ENCODE measurements around the gene SH3RF3. TPM values are rescaled to one million over a fixed set of nuclear protein-coding genes. Genes with fewer than 3 reads are reported as not detected.

The SH3RF3 gene
- total and polyA plus RNA-seq, 4 donors = 2.9 to 9.7 (median 8.6) TPM

GRCh38 chr2:109312902-109313301 lies 183.9 kb downstream of the SH3RF3 start:
- no peak for TF ChIP-seq CTCF (IDR thresholded peaks at IDR 0.05; ENCODE audit: control extremely low read depth, extremely low read depth)
- ATAC-seq (ENCODE audit: insufficient read depth, low FRiP score) = no peak
- WGBS, 2 donors = 88 to 95% methylated on average over 5 of the region's 5 CpGs
- no peak overlapping the region for H3K4me3 ChIP-seq
- no peak overlapping the region for H3K9ac ChIP-seq (ENCODE audit: insufficient read depth in 1 of 2, low read length in 2 of 2)
- H3K27ac ChIP-seq (ENCODE audit: low read depth in 1 of 2, low read length in 1 of 2) = no peak overlapping the region
- DNase-seq = no peak
- H3K9me3 ChIP-seq (ENCODE audit: control insufficient read depth in 4 of 4, insufficient read depth in 3 of 4, low read length in 3 of 4) = peaks cover 0 to 1% (median 0%) of the 10 kb centered on the region in 4 donors
- H3K36me3 ChIP-seq (ENCODE audit: control insufficient read depth in 4 of 4, insufficient read depth in 4 of 4, low read length in 4 of 4) = no peaks in the 10 kb centered on the region
- H3K4me1 ChIP-seq (ENCODE audit: control insufficient read depth in 5 of 5, insufficient read depth in 5 of 5, low read length in 5 of 5) = peaks cover 0 to 13% (median 9%) of the 10 kb centered on the region in 5 donors
- no peaks in the 10 kb centered on the region for H3K27me3 ChIP-seq (ENCODE audit: control insufficient read depth in 3 of 3, insufficient read depth in 3 of 3, low read length in 2 of 3)

- Histone ChIP-seq H3K27me3 (ENCODE audit: control insufficient read depth in 3 of 3, insufficient read depth in 3 of 3, low read length in 2 of 3) (no peaks in the 10 kb centered on the region), H3K36me3 (ENCODE audit: control insufficient read depth in 4 of 4, insufficient read depth in 4 of 4, low read length in 4 of 4) (no peaks in the 10 kb centered on the region), H3K4me1 (ENCODE audit: control insufficient read depth in 5 of 5, insufficient read depth in 5 of 5, low read length in 5 of 5) (peaks cover 0 to 16% (median 11%) of the 10 kb centered on the region in 5 donors), H3K4me3 (no peak overlapping the region), H3K9ac (ENCODE audit: insufficient read depth in 1 of 2, low read length in 2 of 2) (no peak overlapping the region), H3K27ac (ENCODE audit: low read depth in 1 of 2, low read length in 1 of 2) (no peak overlapping the region), H3K9me3 (ENCODE audit: control insufficient read depth in 4 of 4, insufficient read depth in 3 of 4, low read length in 3 of 4) (peaks cover 0 to 1% (median 0%) of the 10 kb centered on the region in 4 donors)
- DNase-seq = no peak
- 95 to 98% methylated on average over 4 of the region's 4 CpGs for WGBS, 2 donors
- no peak for ATAC-seq (ENCODE audit: insufficient read depth, low FRiP score)
- TF ChIP-seq CTCF (IDR thresholded peaks at IDR 0.05; ENCODE audit: control extremely low read depth, extremely low read depth) = no peak
Measured at GRCh38 chr2:109313343-109313742, 184.3 kb downstream of the SH3RF3 start.

GRCh38 chr2:109316091-109316490 lies 187.1 kb downstream of the SH3RF3 start:
- no peak for DNase-seq
- Histone ChIP-seq H3K9ac (ENCODE audit: insufficient read depth in 1 of 2, low read length in 2 of 2) (no peak overlapping the region), H3K4me1 (ENCODE audit: control insufficient read depth in 5 of 5, insufficient read depth in 5 of 5, low read length in 5 of 5) (peaks cover 10 to 43% (median 25%) of the 10 kb centered on the region in 5 donors), H3K4me3 (no peak overlapping the region), H3K27me3 (ENCODE audit: control insufficient read depth in 3 of 3, insufficient read depth in 3 of 3, low read length in 2 of 3) (no peaks in the 10 kb centered on the region), H3K9me3 (ENCODE audit: control insufficient read depth in 4 of 4, insufficient read depth in 3 of 4, low read length in 3 of 4) (peaks cover 0 to 1% (median 0%) of the 10 kb centered on the region in 4 donors), H3K36me3 (ENCODE audit: control insufficient read depth in 4 of 4, insufficient read depth in 4 of 4, low read length in 4 of 4) (no peaks in the 10 kb centered on the region), H3K27ac (ENCODE audit: low read depth in 1 of 2, low read length in 1 of 2) (no peak overlapping the region)
- no peak for ATAC-seq (ENCODE audit: insufficient read depth, low FRiP score)
- no peak for TF ChIP-seq CTCF (IDR thresholded peaks at IDR 0.05; ENCODE audit: control extremely low read depth, extremely low read depth)
- WGBS, 2 donors = 50 to 88% methylated on average over 2 of the region's 2 CpGs

All from lung (tissue), 12 donors.